Keratinocyte (primary cell): ENCODE data around the gene ADGRG4. TPM values are rescaled to one million over a fixed set of nuclear protein-coding genes. Genes with fewer than 3 reads are reported as not detected.

ENCODE experiments used
- DNase-seq: peaks from one replicate; pipeline ENCODE4 v3.0.0-alpha.2; 2011; ENCODE audit warnings: low read depth, missing footprints, low spot score
- FAIRE-seq: peaks from 2 replicates; lab custom pipeline; 2011; peaks lifted over from hg19 to GRCh38; lab: Jason Lieb, UNC
- H2AFZ ChIP-seq: 2 replicates; pipeline ENCODE4 v1.6.0; 2012; ENCODE audit warnings: low read length, control low read depth, inconsistent platforms; ENCODE audit not compliant: control insufficient read depth
- H3K27ac ChIP-seq: 2 replicates; pipeline ENCODE4 v1.5.1; 2011; ENCODE audit warnings: low read length; ENCODE audit not compliant: control insufficient read depth, insufficient read depth
- H3K27me3 ChIP-seq: 3 replicates; pipeline ENCODE4 v1.6.0; 2011; ENCODE audit warnings: low read length; ENCODE audit not compliant: control insufficient read depth, insufficient read depth; ENCODE audit errors: extremely low read depth
- H3K36me3 ChIP-seq, 2 experiments: 2 replicates in 1 of 2; 3 replicates in 1 of 2; pipeline ENCODE4 v1.5.1; 2011; ENCODE audit warnings: low read length in 2 of 2, mild to moderate bottlenecking in 1 of 2; ENCODE audit not compliant: control insufficient read depth in 2 of 2, insufficient read depth in 2 of 2; ENCODE audit errors: extremely low read depth in 1 of 2
- H3K4me1 ChIP-seq: 3 replicates; pipeline ENCODE4 v1.5.1; 2011; ENCODE audit warnings: low read length; ENCODE audit not compliant: control insufficient read depth, insufficient read depth; ENCODE audit errors: extremely low read depth
- H3K4me2 ChIP-seq: 3 replicates; pipeline ENCODE4 v1.6.0; 2011; ENCODE audit warnings: low read depth, low read length; ENCODE audit not compliant: control insufficient read depth, insufficient read depth; ENCODE audit errors: extremely low read depth
- H3K4me3 ChIP-seq, 3 experiments: fragments of 200-600 bp in 1 of 3; sonication (generic) in 1 of 3; 2 replicates in 2 of 3; 3 replicates in 1 of 3; pipeline ENCODE4 v1.5.1; 2011 to 2016; ENCODE audit warnings: low read length in 3 of 3, mild to moderate bottlenecking in 3 of 3, control low read depth in 2 of 3, inconsistent platforms in 1 of 3, low read depth in 1 of 3, mixed read lengths in 1 of 3, mixed run types in 1 of 3, moderate library complexity in 1 of 3; ENCODE audit not compliant: control insufficient read depth in 2 of 3, insufficient read depth in 2 of 3; ENCODE audit errors: extremely low read depth in 1 of 3
- H3K79me2 ChIP-seq: 2 replicates; pipeline ENCODE4 v1.6.0; 2012; ENCODE audit warnings: low read length; ENCODE audit not compliant: control insufficient read depth, insufficient read depth
- H3K9ac ChIP-seq: 3 replicates; pipeline ENCODE4 v1.6.0; 2011; ENCODE audit warnings: low read length; ENCODE audit not compliant: control insufficient read depth, insufficient read depth; ENCODE audit errors: extremely low read depth
- H3K9me1 ChIP-seq: 3 replicates; pipeline ENCODE4 v1.6.0; 2011; ENCODE audit warnings: low read length; ENCODE audit not compliant: control insufficient read depth, insufficient read depth; ENCODE audit errors: extremely low read depth
- H3K9me3 ChIP-seq: 2 replicates; pipeline ENCODE4 v1.5.1; 2012; ENCODE audit warnings: low read depth, low read length; ENCODE audit not compliant: control insufficient read depth
- H4K20me1 ChIP-seq: 3 replicates; pipeline ENCODE4 v1.6.0; 2011; ENCODE audit warnings: low read length; ENCODE audit not compliant: control insufficient read depth, insufficient read depth; ENCODE audit errors: extremely low read depth
- CTCF ChIP-seq, 3 experiments: IDR thresholded peaks in 1 of 3; conservative IDR thresholded peaks in 1 of 3; optimal IDR thresholded peaks in 1 of 3; 2 replicates in 2 of 3; 3 replicates in 1 of 3; pipeline versions ENCODE3 to v1.5.1; 2011; ENCODE audit warnings: low read length in 3 of 3, mild to moderate bottlenecking in 3 of 3, moderate library complexity in 2 of 3, control low read depth in 1 of 3, inconsistent platforms in 1 of 3; ENCODE audit not compliant: insufficient read depth in 2 of 3; ENCODE audit errors: extremely low read depth in 1 of 3
- EZH2 ChIP-seq: IDR thresholded peaks from one replicate; pipeline ENCODE4 v1.6.1; 2012; ENCODE audit warnings: inconsistent platforms, mild to moderate bottlenecking, low read length, moderate library complexity
- dilution Hi-C: fragments of 300-500 bp; cut with MboI; formaldehyde crosslinking; loops from one replicate; pipeline ENCODE4 v1.7.0; 2020; ENCODE audit warnings: low sequenced_read_pairs; ENCODE audit not compliant: extremely low pct_ligation_motif_present
- polyA plus RNA-seq, 5 experiments: library from polyadenylated mRNA; depleted of rRNA in 3 of 5; stranded (reverse) in 3 of 5; stranded (forward) in 1 of 5; unstranded in 1 of 5; fragments of >200 nt; gene quantifications; 1 replicate in 1 of 5; 2 replicates in 3 of 5; 3 replicates in 1 of 5; pipeline versions ENCODE4 v1.2.1 to v1.2.3, GENCODE V29; 2011 to 2012; ENCODE audit warnings: missing spikeins in 2 of 5, low read depth in 1 of 5, low replicate concordance in 1 of 5

Gene ADGRG4
- polyA plus RNA-seq, 1 donor (not counting 4 experiments of a cell fraction or from before 2014, with no cell fraction given): not detected

GRCh38 chrX:136318895-136319597 lies 18.3 kb downstream of the ADGRG4 start:
- H3K27ac ChIP-seq: no peak overlapping the region
- no peak for FAIRE-seq
- H3K9ac ChIP-seq: no peak overlapping the region
- no peaks in the 10 kb centered on the region for H3K27me3 ChIP-seq
- no peak overlapping the region for H2AFZ ChIP-seq
- no peaks in the 10 kb centered on the region for H3K9me1 ChIP-seq
- H3K4me2 ChIP-seq: no peak overlapping the region
- no peak for TF ChIP-seq CTCF (optimal IDR thresholded peaks at IDR 0.05 in 1 of 3, IDR thresholded peaks at IDR 0.05 in 1 of 3, conservative IDR thresholded peaks at IDR 0.05 in 1 of 3; ENCODE audit: extremely low read depth in 1 of 3, insufficient read depth in 2 of 3, low read length in 3 of 3)
- TF ChIP-seq EZH2: no peak
- H3K79me2 ChIP-seq: no peaks in the 10 kb centered on the region
- H3K4me3 ChIP-seq: no peak overlapping the region
- dilution Hi-C loops: no loop called here
- H3K4me1 ChIP-seq: no peaks in the 10 kb centered on the region
- no peak for DNase-seq
- no peaks in the 10 kb centered on the region for H4K20me1 ChIP-seq
- no peaks in the 10 kb centered on the region for H3K36me3 ChIP-seq
- no peaks in the 10 kb centered on the region for H3K9me3 ChIP-seq

GRCh38 chrX:136319600-136319999 lies 18.8 kb downstream of the ADGRG4 start:
- H3K9ac ChIP-seq: no peak overlapping the region
- no peaks in the 10 kb centered on the region for H3K36me3 ChIP-seq
- no peak overlapping the region for H2AFZ ChIP-seq
- FAIRE-seq (no peak), DNase-seq (no peak)
- H3K9me1 ChIP-seq: no peaks in the 10 kb centered on the region
- no peaks in the 10 kb centered on the region for H3K27me3 ChIP-seq
- no peaks in the 10 kb centered on the region for H4K20me1 ChIP-seq
- TF ChIP-seq EZH2 (no peak), CTCF (optimal IDR thresholded peaks at IDR 0.05 in 1 of 3, IDR thresholded peaks at IDR 0.05 in 1 of 3, conservative IDR thresholded peaks at IDR 0.05 in 1 of 3; ENCODE audit: extremely low read depth in 1 of 3, insufficient read depth in 2 of 3, low read length in 3 of 3) (no peak)
- dilution Hi-C loops: no loop called here
- no peaks in the 10 kb centered on the region for H3K79me2 ChIP-seq
- H3K27ac ChIP-seq: no peak overlapping the region
- H3K4me2 ChIP-seq: no peak overlapping the region
- no peaks in the 10 kb centered on the region for H3K9me3 ChIP-seq
- no peak overlapping the region for H3K4me3 ChIP-seq
- H3K4me1 ChIP-seq: no peaks in the 10 kb centered on the region
